Activated CD8-positive, alpha-beta T cell treated with anti-CD3 and anti-CD28 coated beads for 36 hours (primary cell): Measurements from ENCODE around the gene NCK2. TPM values are rescaled to one million over a fixed set of nuclear protein-coding genes. Genes with fewer than 3 reads are reported as not detected.
A peak's percentile ranks its signal among the peaks of the same experiment; 100 is the strongest.

Experiments
- ATAC-seq: fragments of 200-7000 bp; cut with Tn5 transposase; one replicate; pipeline ENCODE4 v1.10.0; 2021; ENCODE audit warnings: mild to moderate bottlenecking, moderate library complexity
- CTCF ChIA-PET: fragments of 350-600 bp; sonication (Branson Sonifier 250); formaldehyde crosslinking; loops from one replicate; lab custom pipeline; 2021; ENCODE audit warnings: antibody characterized with exemption; lab: Charles Lee
- POLR2A ChIA-PET: fragments of 350-600 bp; sonication (Branson Sonifier 250); formaldehyde crosslinking; loops from one replicate; lab custom pipeline; 2021; ENCODE audit warnings: antibody characterized with exemption; lab: Charles Lee
- DNase-seq: peaks from one replicate; pipeline ENCODE4 v3.0.0-alpha.2; 2020
- H3K27ac Mint-ChIP-seq: one replicate; pipeline ENCODE4 v1.8.0; 2021; ENCODE audit warnings: mild to moderate bottlenecking, mixed read lengths
- H3K27me3 Mint-ChIP-seq: one replicate; pipeline ENCODE4 v1.8.0; 2021; ENCODE audit warnings: mixed read lengths
- H3K36me3 Mint-ChIP-seq: one replicate; pipeline ENCODE4 v1.8.0; 2021; ENCODE audit warnings: low read depth, mixed read lengths
- H3K4me1 Mint-ChIP-seq: one replicate; pipeline ENCODE4 v1.8.0; 2021; ENCODE audit warnings: low read depth, mixed read lengths
- H3K4me3 Mint-ChIP-seq: one replicate; pipeline ENCODE4 v1.8.0; 2021; ENCODE audit warnings: mild to moderate bottlenecking, moderate library complexity, mixed read lengths
- H3K9me3 Mint-ChIP-seq: one replicate; pipeline ENCODE4 v1.8.0; 2021; ENCODE audit warnings: mixed read lengths
- intact Hi-C: fragments of 100-400 bp; cut with micrococcal nuclease; formaldehyde crosslinking; loops from one replicate; pipeline ENCODE4 v1.10.0; 2022
- total RNA-seq, 2 experiments: library from RNA; stranded (reverse); gene quantifications; one replicate each; pipeline ENCODE4 v1.2.3, GENCODE V29; 2021
- TF ChIP-seq, protein P1 (sequence below): fragments of 200-600 bp; IDR thresholded peaks from one replicate; pipeline ENCODE4 v1.8.0; 2022; ENCODE audit warnings: antibody characterized with exemption, mild to moderate bottlenecking

Gene NCK2
- total RNA-seq, 2 experiments from 2014 or later, result 68.3 to 69.7 TPM

DNA sequence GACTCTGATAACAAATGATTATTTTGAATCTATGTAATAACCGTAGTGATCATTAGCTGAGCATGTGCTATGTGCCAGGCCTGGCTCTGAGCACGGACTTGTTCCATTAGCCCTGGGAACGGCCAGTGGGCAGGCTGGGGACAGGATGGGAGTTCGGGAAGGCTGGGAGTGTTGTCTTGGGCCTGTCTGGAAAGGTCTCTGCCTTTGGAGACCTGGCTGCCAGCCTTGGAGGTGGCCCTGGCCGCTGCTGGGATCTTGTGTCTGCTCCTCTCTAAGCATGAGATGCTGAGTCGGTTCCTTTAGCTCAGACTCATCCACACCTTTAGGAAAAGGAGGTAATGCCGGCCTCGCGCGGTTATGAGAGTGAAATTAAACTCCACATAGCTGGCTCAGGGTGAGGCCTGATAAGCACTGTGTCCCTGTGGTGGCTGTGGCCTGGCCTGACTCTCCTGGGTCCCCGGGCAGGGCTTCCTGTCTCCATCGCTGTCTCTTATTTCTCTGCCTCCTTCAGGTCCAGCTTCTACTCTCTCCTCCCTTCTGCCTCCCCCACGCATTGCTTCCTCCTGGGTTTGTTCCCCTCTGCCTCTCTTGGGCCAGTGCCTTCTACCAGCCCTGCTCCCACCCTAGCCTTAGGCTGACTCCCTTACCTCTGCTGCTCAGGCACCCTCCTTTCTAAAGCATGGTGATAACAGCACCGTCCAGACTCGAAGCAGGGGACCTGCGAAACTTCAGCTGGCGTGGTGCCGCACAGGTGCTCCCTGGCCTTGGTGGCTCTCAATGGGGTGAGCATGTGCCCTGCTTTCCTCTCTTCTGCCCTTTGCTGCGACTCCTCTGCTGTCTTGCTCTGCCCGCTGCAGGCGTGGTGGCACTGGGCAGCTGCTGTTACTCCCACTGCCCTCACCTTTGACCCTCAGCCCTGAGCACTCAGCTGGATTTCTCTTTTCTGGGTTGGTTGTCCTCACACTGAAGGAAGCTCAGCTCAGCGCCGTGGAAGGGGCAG is 41.8 kb downstream of the NCK2 start:
- intact Hi-C loops, result no loop called here
- ATAC-seq (peak; percentile 6), DNase-seq (peak; percentile 62)
- H3K27ac Mint-ChIP-seq, result peak overlapping the region; percentile 97
- CTCF ChIA-PET, result interaction anchor here (1.0 to 2.9 kb wide), 7 partner anchors 8 to 71 kb away, joined by 3 to 10 read pairs (median 3); no protein-coding TSS in a partner anchor
- H3K9me3 Mint-ChIP-seq, result no peaks in the 10 kb centered on the region
- POLR2A ChIA-PET, result interaction anchor here (0.8 to 3.4 kb wide), 9 partner anchors 9 to 85 kb away, joined by 3 to 26 read pairs (median 6); no protein-coding TSS in a partner anchor
- H3K27me3 Mint-ChIP-seq, result no peaks in the 10 kb centered on the region
- H3K4me1 Mint-ChIP-seq, result peaks cover 95% of the 10 kb centered on the region
- TF ChIP-seq, protein P1, sequence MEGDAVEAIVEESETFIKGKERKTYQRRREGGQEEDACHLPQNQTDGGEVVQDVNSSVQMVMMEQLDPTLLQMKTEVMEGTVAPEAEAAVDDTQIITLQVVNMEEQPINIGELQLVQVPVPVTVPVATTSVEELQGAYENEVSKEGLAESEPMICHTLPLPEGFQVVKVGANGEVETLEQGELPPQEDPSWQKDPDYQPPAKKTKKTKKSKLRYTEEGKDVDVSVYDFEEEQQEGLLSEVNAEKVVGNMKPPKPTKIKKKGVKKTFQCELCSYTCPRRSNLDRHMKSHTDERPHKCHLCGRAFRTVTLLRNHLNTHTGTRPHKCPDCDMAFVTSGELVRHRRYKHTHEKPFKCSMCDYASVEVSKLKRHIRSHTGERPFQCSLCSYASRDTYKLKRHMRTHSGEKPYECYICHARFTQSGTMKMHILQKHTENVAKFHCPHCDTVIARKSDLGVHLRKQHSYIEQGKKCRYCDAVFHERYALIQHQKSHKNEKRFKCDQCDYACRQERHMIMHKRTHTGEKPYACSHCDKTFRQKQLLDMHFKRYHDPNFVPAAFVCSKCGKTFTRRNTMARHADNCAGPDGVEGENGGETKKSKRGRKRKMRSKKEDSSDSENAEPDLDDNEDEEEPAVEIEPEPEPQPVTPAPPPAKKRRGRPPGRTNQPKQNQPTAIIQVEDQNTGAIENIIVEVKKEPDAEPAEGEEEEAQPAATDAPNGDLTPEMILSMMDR, result no peak
- peak overlapping the region; percentile 51 for H3K4me3 Mint-ChIP-seq
- peaks cover 30% of the 10 kb centered on the region for H3K36me3 Mint-ChIP-seq

DNA sequence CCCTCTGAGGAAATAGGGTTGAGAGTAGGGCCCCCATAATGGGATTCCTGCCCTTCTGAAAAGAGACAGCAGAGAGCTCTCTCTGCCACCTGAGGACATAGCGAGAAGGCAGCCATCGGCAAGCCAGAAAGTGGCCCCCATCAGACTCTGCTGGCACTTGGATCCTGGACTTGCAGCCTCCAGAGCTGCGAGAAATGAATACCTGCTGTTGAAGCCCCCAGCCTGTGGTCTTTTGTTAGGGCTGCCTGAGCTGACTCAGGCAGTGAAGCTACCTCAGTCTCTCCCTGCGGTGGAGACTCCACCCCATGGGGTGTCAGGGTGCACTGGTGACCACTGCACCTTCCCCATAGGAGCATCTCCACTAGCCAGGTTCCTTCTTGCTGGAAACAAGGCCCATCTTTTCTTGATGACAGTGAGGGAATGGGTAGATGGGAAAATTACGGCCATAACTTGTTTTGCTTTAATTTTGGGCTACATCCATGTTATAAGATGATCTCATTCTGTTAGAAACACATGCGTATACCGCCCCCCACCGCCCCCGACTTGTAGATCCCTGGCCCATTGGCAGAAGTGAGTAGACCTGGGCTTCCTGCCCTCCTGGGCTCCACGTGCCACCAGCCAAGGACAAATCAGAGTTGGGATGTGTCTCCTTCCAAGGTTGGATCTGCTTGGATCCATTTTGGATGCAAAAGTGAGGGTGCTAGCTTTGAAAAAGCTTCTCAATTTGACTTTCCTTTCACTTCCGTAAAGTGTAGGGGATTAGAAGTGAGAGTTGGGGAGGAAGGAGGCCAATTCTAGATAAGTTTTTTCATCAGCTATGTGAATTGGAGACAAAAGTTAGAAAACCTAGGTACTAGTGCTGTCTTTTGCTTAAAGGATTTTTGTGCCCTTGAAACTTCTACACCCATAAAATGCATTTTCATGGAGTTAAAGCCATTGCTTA is 42.9 kb downstream of the NCK2 start:
- TF ChIP-seq, protein P1, result no peak
- ChIA-PET POLR2A (interaction anchor here (1.1 to 3.4 kb wide), 5 partner anchors 11 to 40 kb away, joined by 5 to 26 read pairs (median 8); no protein-coding TSS in a partner anchor), CTCF (interaction anchor here (0.9 to 2.9 kb wide), 9 partner anchors 9 to 304 kb away, joined by 3 to 10 read pairs (median 3); no protein-coding TSS in a partner anchor)
- Mint-ChIP-seq H3K4me3 (peak overlapping the region; percentile 51), H3K9me3 (no peaks in the 10 kb centered on the region), H3K27ac (peak overlapping the region; percentile 97), H3K36me3 (peaks cover 42% of the 10 kb centered on the region), H3K4me1 (peaks cover 95% of the 10 kb centered on the region), H3K27me3 (no peaks in the 10 kb centered on the region)
- peak; percentile 5 for ATAC-seq
- intact Hi-C loops, result no loop called here
- peak; percentile 68 for DNase-seq

DNA sequence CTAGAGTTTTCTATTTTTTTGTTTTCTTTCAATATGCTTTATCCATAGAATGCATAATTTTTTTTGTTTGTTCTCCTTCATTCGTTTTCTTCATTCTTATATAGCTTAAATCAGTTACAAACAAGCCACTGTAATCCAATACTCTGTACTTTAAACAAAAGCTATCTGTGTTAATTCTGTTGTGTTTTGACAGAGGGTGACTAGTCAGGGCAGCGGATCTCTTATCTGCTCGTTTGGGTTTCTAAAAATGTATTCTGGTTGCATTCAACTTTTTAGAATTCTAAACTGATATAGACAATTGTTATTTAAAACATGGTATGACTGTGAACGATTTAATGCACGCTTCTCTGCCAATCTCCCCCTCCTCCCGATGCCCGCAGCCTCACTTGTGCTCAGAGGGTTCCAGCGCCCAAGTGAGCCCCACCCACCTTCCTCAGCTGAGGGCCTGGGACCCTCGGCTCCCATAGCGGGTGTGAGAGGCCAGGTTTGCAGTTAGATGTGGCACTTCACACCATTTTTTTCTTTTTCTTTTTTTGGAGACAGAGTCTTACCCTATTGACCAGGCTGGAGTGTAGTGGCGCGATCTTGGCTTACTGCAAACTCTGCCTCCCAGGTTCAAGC is 44.1 kb downstream of the NCK2 start:
- TF ChIP-seq, protein P1, result no peak
- peak overlapping the region; percentile 14 for H3K4me3 Mint-ChIP-seq
- no peak for DNase-seq
- no peak for ATAC-seq
- H3K4me1 Mint-ChIP-seq, result peaks cover 95% of the 10 kb centered on the region
- H3K36me3 Mint-ChIP-seq, result peaks cover 46% of the 10 kb centered on the region
- H3K27ac Mint-ChIP-seq, result peak overlapping the region; percentile 97
- H3K27me3 Mint-ChIP-seq, result no peaks in the 10 kb centered on the region
- H3K9me3 Mint-ChIP-seq, result no peaks in the 10 kb centered on the region
- POLR2A ChIA-PET, result interaction anchor here (0.6 to 3.4 kb wide), 3 partner anchors 12 to 42 kb away, joined by 3 to 27 read pairs (median 4); no protein-coding TSS in a partner anchor
- CTCF ChIA-PET, result interaction anchor here (0.9 to 2.6 kb wide), 8 partner anchors 10 to 303 kb away, joined by 3 to 11 read pairs (median 4); no protein-coding TSS in a partner anchor
- intact Hi-C loops, result no loop called here

DNA sequence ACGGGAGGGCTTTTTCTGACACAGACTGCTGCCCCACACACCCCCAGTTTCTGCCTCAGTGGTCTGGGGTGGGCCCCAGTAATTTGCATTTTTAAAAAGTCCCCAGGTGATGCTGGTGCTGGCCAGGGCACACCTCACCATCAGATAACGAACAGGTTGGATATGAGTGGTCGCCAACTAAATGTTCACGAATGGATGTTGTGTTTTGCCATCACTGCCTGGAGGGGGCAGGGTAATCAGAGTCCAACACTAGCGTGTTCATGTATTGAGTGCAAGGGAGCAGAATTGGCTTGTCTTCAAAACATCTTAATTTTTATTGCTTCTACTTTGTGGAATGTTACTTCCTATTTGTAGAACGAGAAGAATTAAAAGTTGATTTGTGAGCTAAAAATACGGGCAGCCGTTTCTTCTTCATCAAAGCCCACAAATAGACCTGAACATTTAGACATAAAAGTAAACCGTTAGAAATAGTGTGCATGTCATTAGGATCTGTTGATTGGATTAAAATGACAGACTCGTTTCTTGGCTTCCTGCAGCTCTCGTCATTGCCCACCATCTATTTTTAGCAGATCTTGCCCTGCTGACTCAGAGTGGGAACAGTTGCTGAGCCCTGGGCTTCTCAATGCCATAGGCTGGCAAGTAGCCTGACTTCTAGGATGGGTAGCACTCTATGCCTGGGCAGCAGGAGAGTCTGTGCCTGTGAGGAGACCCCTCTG is 45.2 kb downstream of the NCK2 start:
- Mint-ChIP-seq H3K27me3 (no peaks in the 10 kb centered on the region), H3K4me3 (peak overlapping the region; percentile 69), H3K36me3 (peaks cover 40% of the 10 kb centered on the region), H3K9me3 (no peaks in the 10 kb centered on the region), H3K27ac (peak overlapping the region; percentile 97), H3K4me1 (peaks cover 92% of the 10 kb centered on the region)
- TF ChIP-seq, protein P1, result no peak
- ATAC-seq (peak; percentile 82), DNase-seq (peak; percentile 87)
- CTCF ChIA-PET, result interaction anchor here (0.8 to 2.6 kb wide), 13 partner anchors 9 to 301 kb away, joined by 3 to 11 read pairs (median 3); no protein-coding TSS in a partner anchor
- POLR2A ChIA-PET, result interaction anchor here (0.6 to 3.4 kb wide), 11 partner anchors 9 to 127 kb away, joined by 3 to 27 read pairs (median 4); no protein-coding TSS in a partner anchor
- intact Hi-C loops, result no loop called here
